ENCODE data around the gene ASIC3.

GRCh38 chr7:151007469-151007898 lies 40.8 kb upstream of the ASIC3 start:
- TF ChIP-seq ZNF274 (IDR thresholded peaks at IDR 0.05; ENCODE audit: low read depth, low read length) (no peak), YY1 (IDR thresholded peaks at IDR 0.05; ENCODE audit: insufficient read depth, insufficient read length) (no peak)

Data from NT2/D1 (cell line).